DND-41 (cell line): ENCODE data around the gene PNPLA6.

Experiments
- ATAC-seq: fragments of 200-7000 bp; cut with Tn5 transposase; 3 replicates; pipeline ENCODE4 v1.9.1; 2021; ENCODE audit warnings: low read depth; ENCODE audit not compliant: insufficient read depth
- DNase-seq: peaks from one replicate; pipeline ENCODE4 v3.0.0-alpha.2; 2020
- H2AFZ ChIP-seq: 2 replicates; pipeline ENCODE4 v1.6.0; 2012; ENCODE audit warnings: low read depth, low read length
- H3K27ac ChIP-seq: 2 replicates; pipeline ENCODE4 v1.5.1; 2012; ENCODE audit warnings: low read length, inconsistent platforms
- H3K27me3 ChIP-seq: fragments of 200-600 bp; sonication (generic); 2 replicates; pipeline ENCODE4 v1.6.0; 2012; ENCODE audit warnings: low read length, mild to moderate bottlenecking, inconsistent platforms; ENCODE audit not compliant: insufficient read depth, poor library complexity
- H3K36me3 ChIP-seq: 2 replicates; pipeline ENCODE4 v1.5.1; 2012; ENCODE audit warnings: low read length, inconsistent platforms; ENCODE audit not compliant: insufficient read depth
- H3K4me1 ChIP-seq: 2 replicates; pipeline ENCODE4 v1.5.1; 2012; ENCODE audit warnings: mild to moderate bottlenecking, low read length; ENCODE audit not compliant: insufficient read depth
- H3K4me2 ChIP-seq: 2 replicates; pipeline ENCODE4 v1.6.0; 2012; ENCODE audit warnings: mild to moderate bottlenecking, moderate library complexity, low read length, inconsistent platforms; ENCODE audit not compliant: insufficient read depth
- H3K4me3 ChIP-seq, 2 experiments: fragments of 200-600 bp in 1 of 2; shearing (Covaris generic) in 1 of 2; 2 replicates each; pipeline ENCODE4 v1.5.1; 2012 to 2016; ENCODE audit warnings: inconsistent platforms in 2 of 2, low read length in 2 of 2, mild to moderate bottlenecking in 2 of 2, low read depth in 1 of 2, moderate library complexity in 1 of 2
- H3K79me2 ChIP-seq: 2 replicates; pipeline ENCODE4 v1.6.0; 2012; ENCODE audit warnings: low read length, inconsistent platforms; ENCODE audit not compliant: insufficient read depth
- H3K9ac ChIP-seq: 2 replicates; pipeline ENCODE4 v1.6.0; 2012; ENCODE audit warnings: low read depth, mild to moderate bottlenecking, inconsistent platforms, low read length, moderate library complexity
- H3K9me3 ChIP-seq: 2 replicates; pipeline ENCODE4 v1.5.1; 2012; ENCODE audit warnings: low read length, moderate library complexity, mild to moderate bottlenecking, inconsistent platforms; ENCODE audit not compliant: insufficient read depth, severe bottlenecking
- H4K20me1 ChIP-seq: 2 replicates; pipeline ENCODE4 v1.6.0; 2012; ENCODE audit warnings: low read length; ENCODE audit not compliant: insufficient read depth
- EZH2 ChIP-seq: IDR thresholded peaks from 3 replicates; pipeline ENCODE4 v1.6.1; 2012; ENCODE audit warnings: borderline replicate concordance, low read depth, mild to moderate bottlenecking, moderate library complexity, low read length, inconsistent platforms; ENCODE audit not compliant: severe bottlenecking
- TF ChIP-seq, protein P1 (sequence below): IDR thresholded peaks from 2 replicates; pipeline ENCODE4 v1.5.1; 2012; ENCODE audit warnings: borderline replicate concordance, low read length, moderate library complexity, mild to moderate bottlenecking; ENCODE audit not compliant: poor library complexity, severe bottlenecking; ENCODE audit errors: extremely low read depth

The PNPLA6 gene

DNA sequence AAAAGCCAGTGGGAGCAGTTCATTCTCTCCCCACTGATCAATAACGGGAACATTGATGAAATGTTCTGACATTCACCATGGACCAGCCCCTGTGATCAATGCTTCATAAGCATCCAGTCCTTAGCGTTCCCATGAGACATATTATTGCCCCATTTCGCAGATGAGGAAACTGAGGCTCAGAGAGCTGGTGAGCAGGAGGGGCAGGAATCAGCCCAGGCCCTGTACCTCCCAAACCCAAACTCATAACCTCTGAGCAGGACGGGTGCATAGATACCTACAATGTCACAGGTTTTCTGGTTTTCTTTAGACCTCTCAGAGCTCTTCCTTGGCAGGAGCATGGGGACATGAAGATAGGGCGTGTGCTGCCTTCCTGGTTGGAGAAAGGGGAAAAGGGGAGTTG lies 11.0 kb upstream of the PNPLA6 start:
- peaks cover 18% of the 10 kb centered on the region for H3K79me2 ChIP-seq
- H3K4me2 ChIP-seq, result no peak overlapping the region
- no peak overlapping the region for H3K27ac ChIP-seq
- H3K36me3 ChIP-seq, result peaks cover 45% of the 10 kb centered on the region
- DNase-seq (no peak), ATAC-seq (no peak)
- H3K27me3 ChIP-seq, result no peaks in the 10 kb centered on the region
- no peaks in the 10 kb centered on the region; the same call in 1 of the 2 replicates for H4K20me1 ChIP-seq
- H3K9ac ChIP-seq, result no peak overlapping the region
- TF ChIP-seq, protein P1, sequence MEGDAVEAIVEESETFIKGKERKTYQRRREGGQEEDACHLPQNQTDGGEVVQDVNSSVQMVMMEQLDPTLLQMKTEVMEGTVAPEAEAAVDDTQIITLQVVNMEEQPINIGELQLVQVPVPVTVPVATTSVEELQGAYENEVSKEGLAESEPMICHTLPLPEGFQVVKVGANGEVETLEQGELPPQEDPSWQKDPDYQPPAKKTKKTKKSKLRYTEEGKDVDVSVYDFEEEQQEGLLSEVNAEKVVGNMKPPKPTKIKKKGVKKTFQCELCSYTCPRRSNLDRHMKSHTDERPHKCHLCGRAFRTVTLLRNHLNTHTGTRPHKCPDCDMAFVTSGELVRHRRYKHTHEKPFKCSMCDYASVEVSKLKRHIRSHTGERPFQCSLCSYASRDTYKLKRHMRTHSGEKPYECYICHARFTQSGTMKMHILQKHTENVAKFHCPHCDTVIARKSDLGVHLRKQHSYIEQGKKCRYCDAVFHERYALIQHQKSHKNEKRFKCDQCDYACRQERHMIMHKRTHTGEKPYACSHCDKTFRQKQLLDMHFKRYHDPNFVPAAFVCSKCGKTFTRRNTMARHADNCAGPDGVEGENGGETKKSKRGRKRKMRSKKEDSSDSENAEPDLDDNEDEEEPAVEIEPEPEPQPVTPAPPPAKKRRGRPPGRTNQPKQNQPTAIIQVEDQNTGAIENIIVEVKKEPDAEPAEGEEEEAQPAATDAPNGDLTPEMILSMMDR, result no peak
- no peak for TF ChIP-seq EZH2
- H2AFZ ChIP-seq, result no peak overlapping the region
- peaks cover 24% of the 10 kb centered on the region for H3K4me1 ChIP-seq
- H3K4me3 ChIP-seq, result no peak overlapping the region
- H3K9me3 ChIP-seq, result no peaks in the 10 kb centered on the region

DNA sequence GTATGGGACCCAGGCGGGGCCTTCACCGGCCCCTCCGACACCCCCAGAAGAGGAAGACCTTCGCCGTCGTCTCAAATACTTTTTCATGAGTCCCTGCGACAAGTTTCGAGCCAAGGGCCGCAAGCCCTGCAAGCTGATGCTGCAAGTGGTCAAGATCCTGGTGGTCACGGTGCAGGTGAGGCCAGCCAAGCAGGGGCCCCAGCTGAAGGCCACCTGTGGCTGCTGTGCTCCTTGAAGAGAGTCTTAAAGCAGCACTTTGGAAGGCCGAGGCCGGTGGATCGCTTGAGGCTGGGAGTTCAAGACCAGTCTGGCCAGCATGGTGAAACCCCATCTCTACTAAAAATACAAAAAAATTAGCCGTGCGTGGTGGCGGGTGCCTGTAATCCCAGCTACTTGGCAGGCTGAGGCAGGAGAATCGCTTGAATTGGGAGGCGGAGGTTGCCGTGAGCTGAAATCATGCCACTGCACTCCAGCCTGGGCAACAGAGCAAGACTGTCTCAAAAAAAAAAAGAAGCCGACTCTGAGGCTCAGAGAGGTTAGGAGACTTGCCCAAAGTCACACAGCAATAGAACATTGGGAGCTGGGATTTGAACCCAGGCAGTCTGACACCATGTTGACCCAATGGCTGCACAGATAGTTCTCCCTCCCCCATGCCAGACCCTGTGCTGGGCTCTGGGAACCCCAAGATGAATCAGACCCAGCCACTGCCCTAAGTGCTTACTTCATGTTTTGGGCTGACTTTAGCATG lies 10.4 kb upstream of the PNPLA6 start:
- H3K27me3 ChIP-seq, result no peaks in the 10 kb centered on the region
- H3K79me2 ChIP-seq, result peaks cover 18% of the 10 kb centered on the region
- no peak overlapping the region for H3K4me2 ChIP-seq
- peaks cover 44% of the 10 kb centered on the region for H3K36me3 ChIP-seq
- H3K9ac ChIP-seq, result no peak overlapping the region
- H3K4me1 ChIP-seq, result peaks cover 24% of the 10 kb centered on the region
- no peak overlapping the region for H2AFZ ChIP-seq
- H3K9me3 ChIP-seq, result no peaks in the 10 kb centered on the region
- no peak for DNase-seq
- H4K20me1 ChIP-seq, result no peaks in the 10 kb centered on the region; the same call in 1 of the 2 replicates
- H3K4me3 ChIP-seq, result no peak overlapping the region
- TF ChIP-seq EZH2, result no peak
- TF ChIP-seq, protein P1, result no peak
- ATAC-seq, result no peak
- no peak overlapping the region for H3K27ac ChIP-seq

DNA sequence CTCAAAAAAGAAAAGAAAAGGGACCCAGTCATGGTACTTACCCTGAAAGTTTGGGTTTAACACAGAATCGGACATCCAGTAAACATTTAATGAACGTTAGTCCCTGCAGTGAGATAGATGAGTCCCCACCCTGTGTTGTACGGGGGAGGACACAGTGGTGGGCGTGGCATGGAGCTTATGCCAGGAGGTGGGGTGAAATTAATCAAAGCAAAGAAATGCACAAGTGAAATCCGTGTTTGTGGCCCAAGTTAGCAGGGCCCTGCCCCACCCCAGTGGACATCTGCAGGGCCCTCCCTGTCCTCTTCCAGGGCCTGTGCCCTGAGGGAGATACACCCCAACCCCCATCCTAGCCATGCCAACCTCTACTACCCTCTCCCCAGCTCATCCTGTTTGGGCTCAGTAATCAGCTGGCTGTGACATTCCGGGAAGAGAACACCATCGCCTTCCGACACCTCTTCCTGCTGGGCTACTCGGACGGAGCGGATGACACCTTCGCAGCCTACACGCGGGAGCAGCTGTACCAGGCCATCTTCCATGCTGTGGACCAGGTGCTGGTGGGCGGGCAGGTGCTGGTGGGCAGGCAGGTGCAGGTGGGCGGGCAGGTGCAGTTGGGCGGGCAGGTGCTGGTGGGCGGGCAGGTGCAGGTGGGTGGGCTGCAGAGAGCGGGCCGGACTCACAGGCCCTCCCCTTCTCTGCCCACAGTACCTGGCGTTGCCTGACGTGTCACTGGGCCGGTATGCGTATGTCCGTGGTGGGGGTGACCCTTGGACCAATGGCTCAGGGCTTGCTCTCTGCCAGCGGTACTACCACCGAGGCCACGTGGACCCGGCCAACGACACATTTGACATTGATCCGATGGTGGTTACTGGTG lies 9.2 kb upstream of the PNPLA6 start:
- ATAC-seq, result no peak
- H3K27me3 ChIP-seq, result no peaks in the 10 kb centered on the region
- H3K79me2 ChIP-seq, result peaks cover 18% of the 10 kb centered on the region
- H3K4me1 ChIP-seq, result peaks cover 24% of the 10 kb centered on the region
- H2AFZ ChIP-seq, result no peak overlapping the region
- H3K4me2 ChIP-seq, result no peak overlapping the region
- no peaks in the 10 kb centered on the region; the same call in 1 of the 2 replicates for H4K20me1 ChIP-seq
- no peak for DNase-seq
- no peak overlapping the region for H3K9ac ChIP-seq
- H3K36me3 ChIP-seq, result peaks cover 48% of the 10 kb centered on the region
- H3K9me3 ChIP-seq, result no peaks in the 10 kb centered on the region
- H3K4me3 ChIP-seq, result no peak overlapping the region
- TF ChIP-seq EZH2, result no peak
- TF ChIP-seq, protein P1, result no peak
- H3K27ac ChIP-seq, result no peak overlapping the region
